Thoracic aorta (tissue), 2 donors: Measurements from ENCODE around the gene ETV5. TPM values are rescaled to one million over a fixed set of nuclear protein-coding genes. Genes with fewer than 3 reads are reported as not detected.

Experiments used
- ATAC-seq: fragments of 150-250 bp; one replicate; pipeline ENCODE4 v1.8.0; 2017; ENCODE audit warnings: low read depth; ENCODE audit not compliant: insufficient number of reproducible peaks, low FRiP score
- DNase-seq: peaks from one replicate; pipeline ENCODE4 v3.0.0-alpha.2; 2020; ENCODE audit warnings: low spot score
- H3K27ac ChIP-seq, 2 donors: fragments of 200-600 bp; sonication (generic); 1 replicate in 1 of 2; 2 replicates in 1 of 2; pipeline ENCODE4 v1.5.1; 2016; ENCODE audit warnings: mild to moderate bottlenecking in 2 of 2, moderate library complexity in 2 of 2
- H3K27me3 ChIP-seq: fragments of 200-600 bp; sonication (generic); replicated peaks from 2 replicates; pipeline ENCODE4 v1.6.0; 2016; ENCODE audit warnings: mild to moderate bottlenecking; ENCODE audit not compliant: insufficient read depth
- H3K36me3 ChIP-seq: fragments of 200-600 bp; sonication (generic); one replicate; pipeline ENCODE4 v1.5.1; 2016
- H3K4me1 ChIP-seq, 2 donors: fragments of 200-600 bp; sonication (generic); 1 replicate in 1 of 2; 2 replicates in 1 of 2; pipeline versions ENCODE4 v1.5.1 to v1.6.0; 2016; ENCODE audit warnings: low read depth in 2 of 2, mild to moderate bottlenecking in 1 of 2; ENCODE audit not compliant: control insufficient read depth in 1 of 2
- H3K4me3 ChIP-seq: fragments of 200-600 bp; sonication (generic); 2 replicates; pipeline ENCODE4 v1.5.1; 2016; ENCODE audit warnings: mild to moderate bottlenecking
- H3K9me3 ChIP-seq: fragments of 200-600 bp; sonication (generic); 2 replicates; pipeline ENCODE4 v1.5.1; 2016
- CTCF ChIP-seq: fragments of 200-600 bp; sonication (generic); IDR thresholded peaks from one replicate; pipeline ENCODE4 v1.5.1; 2019; ENCODE audit warnings: antibody characterized with exemption
- total RNA-seq, 2 donors: library from RNA; depleted of rRNA; stranded (reverse); fragments of >200 nt; gene quantifications; one replicate each; pipeline versions ENCODE4 v1.1.0 to v1.2.3, GENCODE V29; 2016

The ETV5 gene
- total RNA-seq, 2 donors from 2014 or later = 43.6 to 362 TPM

GRCh38 chr3:186125118-186125517 is 16.2 kb upstream of the ETV5 start:
- no peak for TF ChIP-seq CTCF
- no peak for ATAC-seq
- Histone ChIP-seq H3K27ac (no peak overlapping the region), H3K36me3 (no peaks in the 10 kb centered on the region), H3K4me1 (peaks cover 3 to 6% of the 10 kb centered on the region in 2 donors), H3K4me3 (no peak overlapping the region), H3K27me3 (no peaks in the 10 kb centered on the region), H3K9me3 (no peaks in the 10 kb centered on the region)
- DNase-seq = no peak

GRCh38 chr3:186124592-186124991 is 15.7 kb upstream of the ETV5 start:
- ATAC-seq (no peak), DNase-seq (no peak)
- Histone ChIP-seq H3K27me3 (no peaks in the 10 kb centered on the region), H3K4me1 (peaks cover 3 to 6% of the 10 kb centered on the region in 2 donors), H3K27ac (no peak overlapping the region), H3K36me3 (no peaks in the 10 kb centered on the region), H3K4me3 (no peak overlapping the region), H3K9me3 (no peaks in the 10 kb centered on the region)
- TF ChIP-seq CTCF = no peak

- no peak for TF ChIP-seq CTCF
- Histone ChIP-seq H3K27ac (no peak overlapping the region), H3K4me1 (peaks cover 3 to 6% of the 10 kb centered on the region in 2 donors), H3K27me3 (no peaks in the 10 kb centered on the region), H3K36me3 (no peaks in the 10 kb centered on the region), H3K9me3 (no peaks in the 10 kb centered on the region), H3K4me3 (no peak overlapping the region)
- DNase-seq (no peak), ATAC-seq (no peak)
Observed at GRCh38 chr3:186123012-186123411, 14.1 kb upstream of the ETV5 start.

- Histone ChIP-seq H3K27ac (no peak overlapping the region), H3K36me3 (no peaks in the 10 kb centered on the region), H3K4me3 (no peak overlapping the region), H3K4me1 (peaks cover 3 to 6% of the 10 kb centered on the region in 2 donors), H3K9me3 (no peaks in the 10 kb centered on the region), H3K27me3 (no peaks in the 10 kb centered on the region)
- ATAC-seq = no peak
- no peak for TF ChIP-seq CTCF
- DNase-seq = no peak
Observed at GRCh38 chr3:186121968-186122367, 13.1 kb upstream of the ETV5 start.

- Histone ChIP-seq H3K9me3 (no peaks in the 10 kb centered on the region), H3K36me3 (no peaks in the 10 kb centered on the region), H3K4me3 (no peak overlapping the region), H3K27me3 (no peaks in the 10 kb centered on the region), H3K27ac (no peak overlapping the region), H3K4me1 (peaks cover 3 to 6% of the 10 kb centered on the region in 2 donors)
- no peak for DNase-seq
- ATAC-seq = no peak
- TF ChIP-seq CTCF = no peak
Observed at GRCh38 chr3:186121278-186121677, 12.4 kb upstream of the ETV5 start.
